GM18511 (cell line): ENCODE data around the gene FZR1.
A peak's percentile ranks its signal among the peaks of the same experiment; 100 is the strongest.

Experiments used
- ATAC-seq: cut with Tn5 transposase; IDR thresholded peaks from one replicate; pipeline ENCODE4 v1.9.1; 2021; ENCODE audit warnings: mild to moderate bottlenecking, moderate library complexity; ENCODE audit not compliant: unreplicated experiment

Gene FZR1

GRCh38 chr19:3505598-3506383 lies at the start of gene FZR1:
Gene FZR1, plus strand, starts transcription at chr19:3506311. Its CDS starts 16,679 bp downstream, at chr19:3522990.
- peak; percentile 90 for ATAC-seq

- ATAC-seq = no peak
These were observed 49.1 kb upstream of the FZR1 start for GRCh38 chr19:3456925-3457527.

GRCh38 chr19:3457528-3458228 lies 48.4 kb upstream of the FZR1 start:
- no peak for ATAC-seq

- ATAC-seq = no peak
These were observed 47.7 kb upstream of the FZR1 start for GRCh38 chr19:3458229-3459088.

GRCh38 chr19:3459089-3459881 lies 46.8 kb upstream of the FZR1 start:
- ATAC-seq = no peak

GRCh38 chr19:3459965-3460582 lies 46.0 kb upstream of the FZR1 start:
- ATAC-seq = no peak

GRCh38 chr19:3462991-3463713 lies 43.0 kb upstream of the FZR1 start:
- ATAC-seq = no peak

GRCh38 chr19:3463714-3464586 lies 42.2 kb upstream of the FZR1 start:
- no peak for ATAC-seq

GRCh38 chr19:3464587-3465235 lies 41.4 kb upstream of the FZR1 start:
- ATAC-seq = no peak

GRCh38 chr19:3465552-3465951 lies 40.6 kb upstream of the FZR1 start:
- ATAC-seq = no peak

- ATAC-seq = no peak
These were observed 39.5 kb upstream of the FZR1 start for GRCh38 chr19:3466635-3467034.

- no peak for ATAC-seq
These were observed 38.5 kb upstream of the FZR1 start for GRCh38 chr19:3467437-3468198.

- no peak for ATAC-seq
These were observed 37.9 kb upstream of the FZR1 start for GRCh38 chr19:3468211-3468610.

GRCh38 chr19:3469638-3470499 lies 36.2 kb upstream of the FZR1 start:
- ATAC-seq = no peak

GRCh38 chr19:3470500-3471128 lies 35.5 kb upstream of the FZR1 start:
- no peak for ATAC-seq
